HepG2 (cell line): ENCODE results near the gene CFAP97. TPM values are rescaled to one million over a fixed set of nuclear protein-coding genes. Genes with fewer than 3 reads are reported as not detected.

Source experiments
- ASH2L ChIP-seq: fragments of 300-600, 200-600 bp; sonication (generic); IDR thresholded peaks from 2 replicates; pipeline ENCODE4 v1.7.0; 2017; ENCODE audit warnings: low read depth, mild to moderate bottlenecking, moderate library complexity, mixed read lengths, low read length; ENCODE audit not compliant: insufficient read length
- ELF1 ChIP-seq: sonication (generic); formaldehyde crosslinking; IDR thresholded peaks from 2 replicates; pipeline ENCODE4 v1.4.0; 2020; ENCODE audit warnings: missing genetic modification reagents
- FLYWCH1 ChIP-seq: sonication (generic); formaldehyde crosslinking; IDR thresholded peaks from 2 replicates; pipeline ENCODE4 v1.8.1; 2023; ENCODE audit warnings: mild to moderate bottlenecking, missing genetic modification reagents
- HDAC2 ChIP-seq: sonication (generic); formaldehyde crosslinking; IDR thresholded peaks from 2 replicates; pipeline ENCODE4 v1.4.0; 2020; ENCODE audit warnings: missing genetic modification reagents
- IKZF5 ChIP-seq: IDR thresholded peaks from 2 replicates; pipeline ENCODE4 v1.6.1; 2018; ENCODE audit warnings: missing genetic modification reagents, mild to moderate bottlenecking, missing compliant biosample characterization
- IRF2 ChIP-seq: IDR thresholded peaks from 2 replicates; pipeline ENCODE4 v1.6.1; 2018; ENCODE audit warnings: missing genetic modification reagents, missing compliant biosample characterization
- NCOA1 ChIP-seq: sonication (generic); formaldehyde crosslinking; IDR thresholded peaks from 2 replicates; pipeline ENCODE4 v1.9.0; 2021; ENCODE audit warnings: missing genetic modification reagents
- NCOR1 ChIP-seq: fragments of 200-600 bp; sonication (generic); IDR thresholded peaks from 2 replicates; pipeline ENCODE4 v1.7.0; 2017; ENCODE audit warnings: antibody characterized with exemption, low read length, borderline replicate concordance
- NR2F1 ChIP-seq, 2 experiments: fragments of 450-650 bp in 1 of 2; formaldehyde crosslinking in 1 of 2; IDR thresholded peaks; 2 replicates each; pipeline versions ENCODE4 v1.5.0 to v1.6.1; 2016 to 2020; ENCODE audit warnings: mild to moderate bottlenecking in 1 of 2, missing compliant biosample characterization in 1 of 2, missing genetic modification reagents in 1 of 2, moderate library complexity in 1 of 2
- RAD21 ChIP-seq: fragments of 450-650 bp; formaldehyde crosslinking; IDR thresholded peaks from 2 replicates; pipeline ENCODE4 v1.5.0; 2020; ENCODE audit warnings: mild to moderate bottlenecking
- SRY ChIP-seq: sonication (generic); formaldehyde crosslinking; IDR thresholded peaks from 2 replicates; pipeline ENCODE4 v1.8.0; 2022; ENCODE audit warnings: mild to moderate bottlenecking, missing genetic modification reagents
- STAT5B ChIP-seq: sonication (generic); formaldehyde crosslinking; IDR thresholded peaks from 2 replicates; pipeline ENCODE4 v1.4.0; 2020; ENCODE audit warnings: missing genetic modification reagents
- XRCC5 ChIP-seq: fragments of 200-400 bp; formaldehyde crosslinking; optimal IDR thresholded peaks from 2 replicates; pipeline ENCODE3; 2017; ENCODE audit warnings: mild to moderate bottlenecking, low read length
- ZNF343 ChIP-seq: sonication (generic); formaldehyde crosslinking; IDR thresholded peaks from 2 replicates; pipeline ENCODE4 v1.4.0; 2020; ENCODE audit warnings: mild to moderate bottlenecking, missing genetic modification reagents
- ZNF580 ChIP-seq: IDR thresholded peaks from 2 replicates; pipeline ENCODE4 v1.6.1; 2016; ENCODE audit warnings: low read depth, borderline replicate concordance
- ZNF891 ChIP-seq: sonication (generic); formaldehyde crosslinking; IDR thresholded peaks from 2 replicates; pipeline ENCODE4 v1.5.0; 2020; ENCODE audit warnings: mild to moderate bottlenecking, missing genetic modification reagents
- polyA plus RNA-seq, 8 experiments: library from polyadenylated mRNA; depleted of rRNA in 3 of 8; stranded (reverse) in 7 of 8; unstranded in 1 of 8; fragments of >200 nt; fragmentation: Illumina TruSeq in 4 of 8; extraction: Trizol in 4 of 8; gene quantifications; 2 replicates each; pipeline versions ENCODE4 v1.2.1 to v1.2.3, GENCODE V29; 2011 to 2016; ENCODE audit warnings: low read depth in 4 of 8, missing spikeins in 1 of 8, mixed read lengths in 1 of 8; ENCODE audit not compliant: insufficient read depth in 1 of 8
- total RNA-seq, 5 experiments: library from RNA; depleted of rRNA; stranded (reverse); fragments of >200 nt; fragmentation: Illumina TruSeq; extraction: Trizol; gene quantifications; 2 replicates each; pipeline ENCODE4 v1.2.3, GENCODE V29; 2016; ENCODE audit warnings: low read depth in 1 of 5
- TF ChIP-seq, protein P1 (sequence below): sonication (generic); formaldehyde crosslinking; IDR thresholded peaks from 2 replicates; pipeline ENCODE4 v1.5.0; 2020; ENCODE audit warnings: mild to moderate bottlenecking, missing genetic modification reagents, moderate library complexity
- TF ChIP-seq, protein P2 (sequence below): sonication (generic); formaldehyde crosslinking; IDR thresholded peaks from 2 replicates; pipeline ENCODE4 v1.4.0; 2020; ENCODE audit warnings: mild to moderate bottlenecking, missing genetic modification reagents, borderline replicate concordance
- TF ChIP-seq, protein P3 (sequence below): sonication (generic); formaldehyde crosslinking; IDR thresholded peaks from 2 replicates; pipeline ENCODE4 v1.5.0; 2020; ENCODE audit warnings: mild to moderate bottlenecking, missing genetic modification reagents
- TF ChIP-seq, protein P4 (sequence below): sonication (generic); formaldehyde crosslinking; IDR thresholded peaks from 2 replicates; pipeline ENCODE4 v1.5.0; 2020; ENCODE audit warnings: missing genetic modification reagents

CFAP97 gene
- total and polyA plus RNA-seq, 2 of the 13 experiments (the other 11 are each of a cell fraction or from before 2014, with no cell fraction given): 32.1 to 44.4 TPM

GRCh38 chr4:185203486-185204237 is at the start of gene CFAP97 (continued):
- TF ChIP-seq ZNF891 (CRISPR knock-in tag): no peak
- TF ChIP-seq ELF1 (CRISPR knock-in tag): no peak
- TF ChIP-seq, protein P1, sequence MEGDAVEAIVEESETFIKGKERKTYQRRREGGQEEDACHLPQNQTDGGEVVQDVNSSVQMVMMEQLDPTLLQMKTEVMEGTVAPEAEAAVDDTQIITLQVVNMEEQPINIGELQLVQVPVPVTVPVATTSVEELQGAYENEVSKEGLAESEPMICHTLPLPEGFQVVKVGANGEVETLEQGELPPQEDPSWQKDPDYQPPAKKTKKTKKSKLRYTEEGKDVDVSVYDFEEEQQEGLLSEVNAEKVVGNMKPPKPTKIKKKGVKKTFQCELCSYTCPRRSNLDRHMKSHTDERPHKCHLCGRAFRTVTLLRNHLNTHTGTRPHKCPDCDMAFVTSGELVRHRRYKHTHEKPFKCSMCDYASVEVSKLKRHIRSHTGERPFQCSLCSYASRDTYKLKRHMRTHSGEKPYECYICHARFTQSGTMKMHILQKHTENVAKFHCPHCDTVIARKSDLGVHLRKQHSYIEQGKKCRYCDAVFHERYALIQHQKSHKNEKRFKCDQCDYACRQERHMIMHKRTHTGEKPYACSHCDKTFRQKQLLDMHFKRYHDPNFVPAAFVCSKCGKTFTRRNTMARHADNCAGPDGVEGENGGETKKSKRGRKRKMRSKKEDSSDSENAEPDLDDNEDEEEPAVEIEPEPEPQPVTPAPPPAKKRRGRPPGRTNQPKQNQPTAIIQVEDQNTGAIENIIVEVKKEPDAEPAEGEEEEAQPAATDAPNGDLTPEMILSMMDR (CRISPR knock-in tag): no peak
- TF ChIP-seq IRF2 (CRISPR knock-in tag): no peak
- 0 out of 4 replicates have a peak, but pooled peaks of 1 of the 2 experiments have one; percentile 9 for TF ChIP-seq NR2F1 (CRISPR knock-in tag; IDR thresholded peaks at IDR 0.05)
- TF ChIP-seq NCOA1 (CRISPR knock-in tag): no peak
- TF ChIP-seq NCOR1: no peak
- TF ChIP-seq, protein P2, sequence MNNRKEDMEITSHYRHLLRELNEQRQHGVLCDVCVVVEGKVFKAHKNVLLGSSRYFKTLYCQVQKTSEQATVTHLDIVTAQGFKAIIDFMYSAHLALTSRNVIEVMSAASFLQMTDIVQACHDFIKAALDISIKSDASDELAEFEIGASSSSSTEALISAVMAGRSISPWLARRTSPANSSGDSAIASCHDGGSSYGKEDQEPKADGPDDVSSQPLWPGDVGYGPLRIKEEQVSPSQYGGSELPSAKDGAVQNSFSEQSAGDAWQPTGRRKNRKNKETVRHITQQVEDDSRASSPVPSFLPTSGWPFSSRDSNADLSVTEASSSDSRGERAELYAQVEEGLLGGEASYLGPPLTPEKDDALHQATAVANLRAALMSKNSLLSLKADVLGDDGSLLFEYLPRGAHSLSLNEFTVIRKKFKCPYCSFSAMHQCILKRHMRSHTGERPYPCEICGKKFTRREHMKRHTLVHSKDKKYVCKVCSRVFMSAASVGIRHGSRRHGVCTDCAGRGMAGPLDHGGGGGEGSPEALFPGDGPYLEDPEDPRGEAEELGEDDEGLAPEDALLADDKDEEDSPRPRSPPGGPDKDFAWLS (CRISPR knock-in tag): no peak
- TF ChIP-seq FLYWCH1 (CRISPR knock-in tag): no peak; the same call in 1 of the 2 replicates
- TF ChIP-seq ZNF580 (CRISPR knock-in tag): no peak
- no peak for TF ChIP-seq HDAC2 (CRISPR knock-in tag)
- no peak; the same call in 1 of the 2 replicates for TF ChIP-seq RAD21 (CRISPR knock-in tag)
- TF ChIP-seq IKZF5 (CRISPR knock-in tag): no peak
- TF ChIP-seq XRCC5: no peak
- TF ChIP-seq, protein P3, sequence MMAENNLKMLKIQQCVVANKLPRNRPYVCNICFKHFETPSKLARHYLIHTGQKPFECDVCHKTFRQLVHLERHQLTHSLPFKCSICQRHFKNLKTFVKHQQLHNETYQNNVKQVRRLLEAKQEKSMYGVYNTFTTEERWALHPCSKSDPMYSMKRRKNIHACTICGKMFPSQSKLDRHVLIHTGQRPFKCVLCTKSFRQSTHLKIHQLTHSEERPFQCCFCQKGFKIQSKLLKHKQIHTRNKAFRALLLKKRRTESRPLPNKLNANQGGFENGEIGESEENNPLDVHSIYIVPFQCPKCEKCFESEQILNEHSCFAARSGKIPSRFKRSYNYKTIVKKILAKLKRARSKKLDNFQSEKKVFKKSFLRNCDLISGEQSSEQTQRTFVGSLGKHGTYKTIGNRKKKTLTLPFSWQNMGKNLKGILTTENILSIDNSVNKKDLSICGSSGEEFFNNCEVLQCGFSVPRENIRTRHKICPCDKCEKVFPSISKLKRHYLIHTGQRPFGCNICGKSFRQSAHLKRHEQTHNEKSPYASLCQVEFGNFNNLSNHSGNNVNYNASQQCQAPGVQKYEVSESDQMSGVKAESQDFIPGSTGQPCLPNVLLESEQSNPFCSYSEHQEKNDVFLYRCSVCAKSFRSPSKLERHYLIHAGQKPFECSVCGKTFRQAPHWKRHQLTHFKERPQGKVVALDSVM (CRISPR knock-in tag): peak; percentile 39; the same call in 1 of the 2 replicates
- TF ChIP-seq, protein P4, sequence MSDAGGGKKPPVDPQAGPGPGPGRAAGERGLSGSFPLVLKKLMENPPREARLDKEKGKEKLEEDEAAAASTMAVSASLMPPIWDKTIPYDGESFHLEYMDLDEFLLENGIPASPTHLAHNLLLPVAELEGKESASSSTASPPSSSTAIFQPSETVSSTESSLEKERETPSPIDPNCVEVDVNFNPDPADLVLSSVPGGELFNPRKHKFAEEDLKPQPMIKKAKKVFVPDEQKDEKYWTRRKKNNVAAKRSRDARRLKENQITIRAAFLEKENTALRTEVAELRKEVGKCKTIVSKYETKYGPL (CRISPR knock-in tag): no peak
- TF ChIP-seq STAT5B: no peak
- TF ChIP-seq SRY: no peak; the same call in 1 of the 2 replicates
- TF ChIP-seq ASH2L: no peak
- no peak for TF ChIP-seq ZNF343 (CRISPR knock-in tag)
